Measurements from ENCODE around the gene MASP1. TPM values are rescaled to one million over a fixed set of nuclear protein-coding genes. Genes with fewer than 3 reads are reported as not detected.

Gene MASP1
- total RNA-seq, 5 donors from 2014 or later (not counting 1 experiment from before 2014, with no cell fraction given) = 0.38 TPM; not detected in 4

DNA sequence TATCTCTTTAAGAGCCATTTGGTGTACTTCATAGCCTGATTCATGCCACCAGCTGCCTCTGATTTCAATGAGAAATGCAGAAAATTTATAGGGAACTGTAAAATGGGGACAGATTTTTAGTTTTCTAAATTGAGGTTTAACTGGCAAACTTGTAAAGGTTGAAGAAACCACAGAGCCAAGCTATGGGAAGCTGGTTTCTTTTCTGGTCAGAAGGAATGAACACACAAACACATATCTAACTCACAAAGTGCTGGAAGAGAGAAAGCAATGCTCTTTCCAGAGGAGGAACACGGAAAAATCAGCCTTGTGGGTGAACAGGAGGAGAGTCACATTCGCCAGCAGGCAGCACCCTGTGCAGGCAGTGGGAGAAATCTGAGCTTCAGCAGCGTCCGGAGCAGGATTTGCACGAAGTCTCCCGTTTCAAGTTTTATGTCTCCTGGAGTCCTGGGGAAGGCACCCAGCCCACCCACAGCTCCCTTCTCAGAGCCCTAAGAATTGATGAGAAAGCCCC is 481 bp downstream of the MASP1 start:
- ATAC-seq (replicated peaks in 1 of 4) = no peak
- Histone ChIP-seq H3K4me1 (ENCODE audit: control insufficient read depth in 1 of 2, extremely low read depth in 1 of 2, insufficient read depth in 2 of 2, low read length in 2 of 2) (no peaks in the 10 kb centered on the region), H3K27ac (ENCODE audit: low read length) (no peak overlapping the region), H3K4me3 (ENCODE audit: control insufficient read depth in 1 of 2, extremely low read depth in 1 of 2, low read length in 1 of 2) (no peak overlapping the region), H3K9me3 (no peaks in the 10 kb centered on the region), H3K36me3 (ENCODE audit: control insufficient read depth in 2 of 2, extremely low read depth in 1 of 2, insufficient read depth in 1 of 2, low read length in 1 of 2) (no peaks in the 10 kb centered on the region), H3K27me3 (replicated peaks in 1 of 2; ENCODE audit: control insufficient read depth in 2 of 2, extremely low read depth in 1 of 2, insufficient read depth in 2 of 2, low read length in 1 of 2) (peaks cover 0 to 15% of the 10 kb centered on the region in 2 experiments)
- WGBS (ENCODE audit: insufficient coverage) = 35% methylated on average over 4 of the region's 6 CpGs
- H3K27me3 Mint-ChIP-seq = peaks cover 23 to 32% of the 10 kb centered on the region in 2 donors
- ChIA-PET POLR2A (no interaction called here), CTCF (interaction anchor here in 1 of 2 donors (0.5 kb wide), 1 partner anchor 67 kb away, joined by 6 read pairs; no protein-coding TSS in a partner anchor)
- H3K4me1 Mint-ChIP-seq = no peaks in the 10 kb centered on the region
- H3K27ac Mint-ChIP-seq = no peak overlapping the region
- no peak for DNase-seq
- no peak overlapping the region for H3K4me3 Mint-ChIP-seq
- no peaks in the 10 kb centered on the region for H3K36me3 Mint-ChIP-seq
- H3K9me3 Mint-ChIP-seq = no peaks in the 10 kb centered on the region

GRCh38 chr3:187290503-187290902 is 1.0 kb downstream of the MASP1 start:
- Histone ChIP-seq H3K4me3 (ENCODE audit: control insufficient read depth in 1 of 2, extremely low read depth in 1 of 2, low read length in 1 of 2) (no peak overlapping the region), H3K27ac (ENCODE audit: low read length) (no peak overlapping the region), H3K36me3 (ENCODE audit: control insufficient read depth in 2 of 2, extremely low read depth in 1 of 2, insufficient read depth in 1 of 2, low read length in 1 of 2) (no peaks in the 10 kb centered on the region), H3K27me3 (replicated peaks in 1 of 2; ENCODE audit: control insufficient read depth in 2 of 2, extremely low read depth in 1 of 2, insufficient read depth in 2 of 2, low read length in 1 of 2) (peaks cover 0 to 15% of the 10 kb centered on the region in 2 experiments), H3K4me1 (ENCODE audit: control insufficient read depth in 1 of 2, extremely low read depth in 1 of 2, insufficient read depth in 2 of 2, low read length in 2 of 2) (no peaks in the 10 kb centered on the region), H3K9me3 (no peaks in the 10 kb centered on the region)
- POLR2A ChIA-PET = no interaction called here
- Mint-ChIP-seq H3K36me3 (no peaks in the 10 kb centered on the region), H3K27me3 (peaks cover 23 to 32% of the 10 kb centered on the region in 2 donors), H3K9me3 (no peaks in the 10 kb centered on the region), H3K27ac (no peak overlapping the region), H3K4me3 (no peak overlapping the region), H3K4me1 (no peaks in the 10 kb centered on the region)
- no peak for ATAC-seq (replicated peaks in 1 of 4)
- no peak for DNase-seq
- no CpG with 5 or more reads among the region's 1 CpG for WGBS (ENCODE audit: insufficient coverage)
- CTCF ChIA-PET = interaction anchor here (0.5 to 0.7 kb wide), 2 partner anchors 31 to 67 kb away, joined by 3 to 6 read pairs; no protein-coding TSS in a partner anchor

GRCh38 chr3:187288855-187289605 is 2.5 kb downstream of the MASP1 start:
- H3K9me3 Mint-ChIP-seq = no peaks in the 10 kb centered on the region
- no CpG with 5 or more reads among the region's 14 CpGs for WGBS (ENCODE audit: insufficient coverage)

GRCh38 chr3:187288131-187288854 is 3.2 kb downstream of the MASP1 start:
- H3K4me3 Mint-ChIP-seq = no peak overlapping the region
- H3K27me3 Mint-ChIP-seq = peaks cover 30 to 34% of the 10 kb centered on the region in 2 donors
- POLR2A ChIA-PET = no interaction called here
- 68% methylated on average over 5 of the region's 8 CpGs for WGBS (ENCODE audit: insufficient coverage)
- no peak for DNase-seq
- no peak for ATAC-seq (replicated peaks in 1 of 4)
- H3K4me1 ChIP-seq (ENCODE audit: control insufficient read depth in 1 of 2, extremely low read depth in 1 of 2, insufficient read depth in 2 of 2, low read length in 2 of 2) = no peaks in the 10 kb centered on the region
- no peaks in the 10 kb centered on the region for H3K4me1 Mint-ChIP-seq
- no peaks in the 10 kb centered on the region for H3K9me3 ChIP-seq
- no peak overlapping the region for H3K27ac Mint-ChIP-seq
- no peak overlapping the region for H3K4me3 ChIP-seq (ENCODE audit: control insufficient read depth in 1 of 2, extremely low read depth in 1 of 2, low read length in 1 of 2)
- H3K36me3 ChIP-seq (ENCODE audit: control insufficient read depth in 2 of 2, extremely low read depth in 1 of 2, insufficient read depth in 1 of 2, low read length in 1 of 2) = no peaks in the 10 kb centered on the region
- H3K36me3 Mint-ChIP-seq = no peaks in the 10 kb centered on the region
- H3K27ac ChIP-seq (ENCODE audit: low read length) = no peak overlapping the region
- peaks cover 0 to 15% of the 10 kb centered on the region in 2 experiments for H3K27me3 ChIP-seq (replicated peaks in 1 of 2; ENCODE audit: control insufficient read depth in 2 of 2, extremely low read depth in 1 of 2, insufficient read depth in 2 of 2, low read length in 1 of 2)
- CTCF ChIA-PET = no interaction called here
- H3K9me3 Mint-ChIP-seq = no peaks in the 10 kb centered on the region

More at GRCh38 chr3:187288855-187289605, 2.5 kb downstream of the MASP1 start:
- ChIA-PET CTCF (no interaction called here), POLR2A (no interaction called here)
- no peaks in the 10 kb centered on the region for H3K9me3 ChIP-seq
- H3K27ac ChIP-seq (ENCODE audit: low read length) = no peak overlapping the region
- no peaks in the 10 kb centered on the region for H3K36me3 Mint-ChIP-seq
- no peaks in the 10 kb centered on the region for H3K36me3 ChIP-seq (ENCODE audit: control insufficient read depth in 2 of 2, extremely low read depth in 1 of 2, insufficient read depth in 1 of 2, low read length in 1 of 2)
- peaks cover 0 to 15% of the 10 kb centered on the region in 2 experiments for H3K27me3 ChIP-seq (replicated peaks in 1 of 2; ENCODE audit: control insufficient read depth in 2 of 2, extremely low read depth in 1 of 2, insufficient read depth in 2 of 2, low read length in 1 of 2)
- H3K27ac Mint-ChIP-seq = no peak overlapping the region
- peaks cover 28 to 37% of the 10 kb centered on the region in 2 donors for H3K27me3 Mint-ChIP-seq
- H3K4me3 ChIP-seq (ENCODE audit: control insufficient read depth in 1 of 2, extremely low read depth in 1 of 2, low read length in 1 of 2) = no peak overlapping the region
- H3K4me1 Mint-ChIP-seq = no peaks in the 10 kb centered on the region
- no peaks in the 10 kb centered on the region for H3K4me1 ChIP-seq (ENCODE audit: control insufficient read depth in 1 of 2, extremely low read depth in 1 of 2, insufficient read depth in 2 of 2, low read length in 2 of 2)
- ATAC-seq (replicated peaks in 1 of 4) (no peak), DNase-seq (no peak)
- H3K4me3 Mint-ChIP-seq = no peak overlapping the region

DNA sequence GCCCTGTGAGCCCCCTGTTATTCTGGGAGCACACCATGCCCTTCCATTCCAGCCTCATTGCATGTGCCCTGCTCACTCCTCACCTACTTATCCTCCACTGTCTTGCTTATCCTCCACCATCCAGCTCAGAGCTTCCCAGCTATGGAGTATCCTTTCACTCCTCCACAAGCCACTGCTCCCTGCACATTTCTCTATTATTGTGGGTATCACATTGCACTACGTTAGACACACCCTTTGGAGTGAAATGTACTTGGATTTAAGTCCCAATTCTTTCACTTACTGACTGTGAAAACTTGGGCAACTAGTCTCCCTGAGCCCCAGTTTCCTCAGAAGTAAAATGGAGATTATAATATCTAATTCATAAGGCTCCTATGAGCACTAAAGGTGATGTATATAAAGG is 4.3 kb downstream of the MASP1 start:
- Histone ChIP-seq H3K36me3 (ENCODE audit: control insufficient read depth in 2 of 2, extremely low read depth in 1 of 2, insufficient read depth in 1 of 2, low read length in 1 of 2) (no peaks in the 10 kb centered on the region), H3K27ac (ENCODE audit: low read length) (no peak overlapping the region), H3K9me3 (no peaks in the 10 kb centered on the region), H3K4me3 (ENCODE audit: control insufficient read depth in 1 of 2, extremely low read depth in 1 of 2, low read length in 1 of 2) (no peak overlapping the region), H3K27me3 (replicated peaks in 1 of 2; ENCODE audit: control insufficient read depth in 2 of 2, extremely low read depth in 1 of 2, insufficient read depth in 2 of 2, low read length in 1 of 2) (peaks cover 0 to 17% of the 10 kb centered on the region in 2 experiments), H3K4me1 (ENCODE audit: control insufficient read depth in 1 of 2, extremely low read depth in 1 of 2, insufficient read depth in 2 of 2, low read length in 2 of 2) (no peaks in the 10 kb centered on the region)
- ChIA-PET POLR2A (no interaction called here), CTCF (no interaction called here)
- DNase-seq (no peak), ATAC-seq (replicated peaks in 1 of 4) (no peak)
- H3K27ac Mint-ChIP-seq = no peak overlapping the region
- no peak overlapping the region for H3K4me3 Mint-ChIP-seq
- H3K27me3 Mint-ChIP-seq = peaks cover 30 to 33% of the 10 kb centered on the region in 2 donors
- H3K36me3 Mint-ChIP-seq = no peaks in the 10 kb centered on the region
- no CpG with 5 or more reads among the region's 1 CpG for WGBS (ENCODE audit: insufficient coverage)
- no peaks in the 10 kb centered on the region for H3K9me3 Mint-ChIP-seq
- H3K4me1 Mint-ChIP-seq = no peaks in the 10 kb centered on the region

- ChIA-PET POLR2A (no interaction called here), CTCF (interaction anchor here in 1 of 2 donors (0.6 kb wide), 1 partner anchor 693 kb away, joined by 3 read pairs; no protein-coding TSS in a partner anchor)
- no peak overlapping the region for H3K4me3 ChIP-seq (ENCODE audit: control insufficient read depth in 1 of 2, extremely low read depth in 1 of 2, low read length in 1 of 2)
- no peaks in the 10 kb centered on the region for H3K4me1 ChIP-seq (ENCODE audit: control insufficient read depth in 1 of 2, extremely low read depth in 1 of 2, insufficient read depth in 2 of 2, low read length in 2 of 2)
- Mint-ChIP-seq H3K36me3 (no peaks in the 10 kb centered on the region), H3K9me3 (no peaks in the 10 kb centered on the region), H3K27ac (no peak overlapping the region), H3K27me3 (peaks cover 28 to 30% of the 10 kb centered on the region in 2 donors), H3K4me1 (no peaks in the 10 kb centered on the region), H3K4me3 (no peak overlapping the region)
- no peak overlapping the region for H3K27ac ChIP-seq (ENCODE audit: low read length)
- no peaks in the 10 kb centered on the region for H3K36me3 ChIP-seq (ENCODE audit: control insufficient read depth in 2 of 2, extremely low read depth in 1 of 2, insufficient read depth in 1 of 2, low read length in 1 of 2)
- ATAC-seq (replicated peaks in 1 of 4) (no peak), DNase-seq (no peak)
- peaks cover 0 to 13% of the 10 kb centered on the region in 2 experiments for H3K27me3 ChIP-seq (replicated peaks in 1 of 2; ENCODE audit: control insufficient read depth in 2 of 2, extremely low read depth in 1 of 2, insufficient read depth in 2 of 2, low read length in 1 of 2)
- no peaks in the 10 kb centered on the region for H3K9me3 ChIP-seq
- 94% methylated on average over 4 of the region's 5 CpGs for WGBS (ENCODE audit: insufficient coverage)
Measured at GRCh38 chr3:187286467-187287059, 5.0 kb downstream of the MASP1 start.
